HEK293 (cell line): ENCODE data around the gene CDKAL1.

Experiments used
- BCL11A ChIP-seq: fragments of 450-650 bp; formaldehyde crosslinking; IDR thresholded peaks from 2 replicates; pipeline ENCODE4 v1.5.1; 2016; ENCODE audit warnings: low read depth, missing biosample characterization, missing genetic modification characterization
- CTCF ChIP-seq: fragments of 450-650 bp; formaldehyde crosslinking; IDR thresholded peaks from 2 replicates; pipeline ENCODE4 v1.5.1; 2016; ENCODE audit warnings: missing biosample characterization, missing genetic modification characterization
- SP2 ChIP-seq: fragments of 450-650 bp; formaldehyde crosslinking; IDR thresholded peaks from 2 replicates; pipeline ENCODE4 v1.5.1; 2016; ENCODE audit warnings: missing biosample characterization, missing genetic modification characterization
- ZBTB7A ChIP-seq: fragments of 450-650 bp; formaldehyde crosslinking; IDR thresholded peaks from 2 replicates; pipeline ENCODE4 v1.5.1; 2016; ENCODE audit warnings: low read depth, missing biosample characterization, missing genetic modification characterization
- ZNF274 ChIP-seq, 2 experiments: fragments of 200-500 bp in 1 of 2; fragments of 450-650 bp in 1 of 2; sonication (Bioruptor generic) in 1 of 2; formaldehyde crosslinking in 1 of 2; IDR thresholded peaks; 2 replicates each; pipeline versions ENCODE4 v1.5.1 to v1.6.1; 2014 to 2016; ENCODE audit warnings: borderline replicate concordance in 1 of 2, inconsistent platforms in 1 of 2, low read length in 1 of 2, missing biosample characterization in 1 of 2, missing genetic modification characterization in 1 of 2
- ZNF292 ChIP-seq: fragments of 450-650 bp; formaldehyde crosslinking; IDR thresholded peaks from 2 replicates; pipeline ENCODE4 v1.5.1; 2016; ENCODE audit warnings: low read depth, missing biosample characterization, missing genetic modification characterization, borderline replicate concordance
- ZNF785 ChIP-seq: fragments of 450-650 bp; formaldehyde crosslinking; IDR thresholded peaks from 2 replicates; pipeline ENCODE4 v1.5.1; 2016; ENCODE audit warnings: missing biosample characterization, missing genetic modification characterization
- ZNF830 ChIP-seq: fragments of 450-650 bp; IDR thresholded peaks from 2 replicates; pipeline ENCODE4 v1.5.0; 2018; ENCODE audit warnings: missing biosample characterization, missing genetic modification characterization, low read depth, mild to moderate bottlenecking, moderate library complexity

GRCh38 chr6:21188505-21189223 is 654.4 kb downstream of the CDKAL1 start:
- TF ChIP-seq CTCF (tag by site-specific recombination) (no peak), BCL11A (tag by site-specific recombination) (no peak), ZNF292 (tag by site-specific recombination) (no peak), ZNF785 (tag by site-specific recombination) (no peak), ZNF274 (IDR thresholded peaks at IDR 0.05; ENCODE audit: low read length) (no peak), ZNF274 (tag by site-specific recombination; IDR thresholded peaks at IDR 0.05; ENCODE audit: borderline replicate concordance) (no peak), SP2 (no peak), ZNF830 (tag by site-specific recombination) (no peak), ZBTB7A (tag by site-specific recombination) (no peak)
